GM21576 (cell line): ENCODE data around the gene RNF39.
"Not testable (repeated sequence)": the region's sequence is repeated elsewhere in the genome, so short reads cannot be mapped to it uniquely, and the experiment has no call there.

Experiments
- ATAC-seq: cut with Tn5 transposase; IDR thresholded peaks from one replicate; pipeline ENCODE4 v1.9.1; 2021; ENCODE audit warnings: mild to moderate bottlenecking, moderate library complexity; ENCODE audit not compliant: unreplicated experiment

The RNF39 gene

GRCh38 chr6:30075094-30075789 lies at the start of gene RNF39:
Gene RNF39, minus strand, starts transcription at chr6:30075769. Its CDS starts 184 bp downstream, at chr6:30075585.
- no peak for ATAC-seq

GRCh38 chr6:30122515-30122914 lies 46.9 kb upstream of the RNF39 start:
- ATAC-seq: no peak

- ATAC-seq: no peak
These were observed 46.1 kb upstream of the RNF39 start for GRCh38 chr6:30121446-30122366.

- not testable (repeated sequence) for ATAC-seq
These were observed 43.1 kb upstream of the RNF39 start for GRCh38 chr6:30118691-30119090.

GRCh38 chr6:30116724-30117123 lies 41.2 kb upstream of the RNF39 start:
- no peak for ATAC-seq

GRCh38 chr6:30113841-30114240 lies 38.3 kb upstream of the RNF39 start:
- no peak for ATAC-seq

- no peak for ATAC-seq
These were observed 37.6 kb upstream of the RNF39 start, which contains the start of gene TRIM31 for GRCh38 chr6:30113003-30113759. Gene TRIM31, minus strand, starts transcription at chr6:30113090. Its CDS starts 285 bp downstream, at chr6:30112805.

GRCh38 chr6:30112402-30112994 lies 36.9 kb upstream of the RNF39 start:
- no peak for ATAC-seq

- ATAC-seq: no peak
These were observed 35.8 kb upstream of the RNF39 start for GRCh38 chr6:30111266-30111856.

- no peak for ATAC-seq
These were observed 29.1 kb upstream of the RNF39 start for GRCh38 chr6:30104661-30105060.

- no peak for ATAC-seq
These were observed 28.3 kb upstream of the RNF39 start for GRCh38 chr6:30103872-30104179.

- ATAC-seq: no peak
These were observed 27.7 kb upstream of the RNF39 start for GRCh38 chr6:30102970-30103871.

GRCh38 chr6:30102414-30102969 lies 26.9 kb upstream of the RNF39 start:
- ATAC-seq: no peak

- ATAC-seq: peak; percentile 63
These were observed 26.2 kb upstream of the RNF39 start for GRCh38 chr6:30101444-30102413.

- ATAC-seq: no peak
These were observed 25.2 kb upstream of the RNF39 start for GRCh38 chr6:30100585-30101443.

- ATAC-seq: no peak
These were observed 24.6 kb upstream of the RNF39 start for GRCh38 chr6:30100154-30100553.
